CD4-positive, alpha-beta T cell treated with Interleukin-1 beta for 1 hour (primary cell): ENCODE data around the gene RNF4.

Experiments
- DNase-seq, 2 donors: peaks; one replicate each; pipeline ENCODE4 v3.0.0-alpha.2; 2020 to 2022

Gene RNF4

DNA sequence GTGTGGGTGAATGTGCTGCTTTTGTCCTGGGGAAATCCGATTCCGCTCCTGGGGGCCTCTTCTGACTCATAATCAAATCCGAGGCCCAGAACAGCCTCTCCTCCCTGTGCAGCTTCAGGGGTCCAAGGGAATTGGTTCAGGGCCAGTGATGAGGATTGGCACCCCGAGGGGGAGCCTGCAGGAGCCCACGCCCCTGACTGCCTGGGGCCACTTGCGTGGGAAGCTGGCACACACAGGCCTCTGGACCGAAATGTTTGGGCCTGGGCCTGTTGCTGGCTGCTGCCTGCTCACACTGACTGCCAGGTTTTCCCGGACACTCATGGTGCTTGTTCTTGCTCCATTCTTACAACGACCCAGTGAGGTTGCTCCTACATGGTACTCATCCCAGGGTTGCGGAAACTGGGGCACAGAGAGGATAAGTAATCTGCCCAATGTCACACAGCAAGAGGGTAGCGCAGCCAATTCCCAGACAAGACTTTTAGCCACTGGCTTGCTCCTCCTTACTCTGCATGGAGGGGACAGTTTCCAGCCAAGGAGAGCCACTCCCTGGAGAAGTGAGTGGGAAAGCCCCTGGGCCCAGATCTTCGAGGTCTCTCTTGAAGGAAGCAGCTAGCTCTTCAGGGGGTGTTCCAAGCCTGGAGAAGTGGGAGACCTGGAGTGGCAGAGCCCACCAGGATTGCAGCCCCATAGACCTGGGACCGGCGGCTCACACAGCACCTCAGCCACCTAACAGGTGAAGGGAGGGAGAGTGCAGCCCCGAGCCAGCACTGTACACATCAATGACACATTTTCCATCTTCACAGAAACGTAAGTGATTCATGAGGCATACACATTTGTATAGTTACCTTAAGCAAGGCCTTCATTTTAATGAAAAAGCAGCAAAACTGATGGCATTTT, 29.8 kb upstream of the RNF4 start:
- no peak for DNase-seq

DNA sequence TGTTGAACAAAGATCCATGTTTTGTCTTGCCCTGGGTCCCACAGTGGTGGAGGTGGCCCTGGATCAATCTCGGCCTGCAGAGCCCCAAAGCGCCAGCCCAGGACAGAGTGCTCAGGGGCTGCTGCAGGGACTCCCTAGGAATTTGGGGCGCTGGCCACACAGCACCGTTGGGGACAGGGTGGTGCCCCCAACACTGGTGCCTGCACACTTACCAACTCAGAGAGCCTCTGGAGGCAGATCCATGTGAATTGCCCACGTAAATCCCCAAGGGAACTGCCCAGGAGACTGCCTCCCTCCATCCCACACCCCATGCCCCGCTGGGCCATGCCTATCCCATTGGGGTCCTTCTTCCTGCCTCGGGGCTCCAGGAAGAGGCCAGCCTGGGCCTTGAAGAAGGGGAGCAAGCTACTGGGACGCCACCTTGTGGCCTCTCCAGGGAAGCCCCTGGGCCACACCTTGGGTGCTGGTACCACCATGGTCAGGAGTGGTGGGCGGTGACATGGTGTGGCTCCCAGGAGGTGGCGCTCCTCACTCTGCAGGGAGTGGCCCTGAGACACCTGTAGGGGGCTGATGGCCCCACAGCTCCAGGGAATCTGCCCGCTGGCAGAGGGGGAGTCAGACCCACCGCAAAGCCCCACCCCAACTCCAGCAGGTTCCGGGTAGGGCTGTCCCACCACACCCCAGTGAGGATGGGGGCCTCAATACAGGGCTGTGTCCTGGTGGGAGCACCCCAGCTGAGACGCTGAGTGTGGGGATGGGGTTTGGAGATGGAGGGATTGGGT, 27.3 kb upstream of the RNF4 start:
- DNase-seq, result peak; percentile 76 to 77

DNA sequence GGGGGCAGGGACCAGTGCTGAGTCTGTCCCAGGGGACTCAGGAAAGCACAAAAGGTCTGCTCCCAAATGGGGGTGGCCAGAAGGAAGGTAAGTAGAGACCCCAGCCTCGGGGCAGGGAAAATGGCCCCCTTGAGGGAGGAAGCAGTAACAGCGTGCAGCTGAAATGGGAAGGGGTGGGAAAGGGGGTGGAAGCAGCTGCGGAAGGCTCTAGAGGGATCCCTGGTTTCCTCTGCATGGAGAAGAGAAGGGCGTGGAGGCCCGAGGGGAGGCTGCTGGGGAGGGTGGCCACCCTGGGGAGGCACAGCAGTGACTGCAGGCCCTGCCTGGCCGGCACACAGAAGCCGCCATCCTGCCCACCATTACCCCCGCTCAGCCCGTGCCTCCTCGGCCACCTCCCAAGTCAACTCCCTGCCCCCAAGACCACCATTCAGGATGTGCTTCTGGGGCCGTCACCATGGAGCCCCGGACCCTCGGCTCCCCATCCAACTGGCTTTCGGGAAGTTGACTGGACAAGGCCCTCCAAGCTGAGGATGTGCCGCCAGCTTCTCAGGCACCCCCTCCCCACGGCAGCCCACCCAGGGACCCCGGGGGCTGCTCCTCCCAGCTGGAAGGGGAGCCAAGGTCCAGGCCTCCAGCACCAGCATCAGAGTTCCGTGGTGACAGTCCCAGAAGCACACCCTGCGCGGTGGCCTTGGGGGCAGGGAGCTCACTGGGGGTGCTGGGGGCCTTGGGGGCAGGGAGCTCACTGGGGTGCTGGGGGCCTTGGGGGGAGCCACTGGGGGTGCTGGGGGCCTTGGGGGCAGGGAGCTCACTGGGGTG, 26.5 kb upstream of the RNF4 start:
- DNase-seq, result no peak

DNA sequence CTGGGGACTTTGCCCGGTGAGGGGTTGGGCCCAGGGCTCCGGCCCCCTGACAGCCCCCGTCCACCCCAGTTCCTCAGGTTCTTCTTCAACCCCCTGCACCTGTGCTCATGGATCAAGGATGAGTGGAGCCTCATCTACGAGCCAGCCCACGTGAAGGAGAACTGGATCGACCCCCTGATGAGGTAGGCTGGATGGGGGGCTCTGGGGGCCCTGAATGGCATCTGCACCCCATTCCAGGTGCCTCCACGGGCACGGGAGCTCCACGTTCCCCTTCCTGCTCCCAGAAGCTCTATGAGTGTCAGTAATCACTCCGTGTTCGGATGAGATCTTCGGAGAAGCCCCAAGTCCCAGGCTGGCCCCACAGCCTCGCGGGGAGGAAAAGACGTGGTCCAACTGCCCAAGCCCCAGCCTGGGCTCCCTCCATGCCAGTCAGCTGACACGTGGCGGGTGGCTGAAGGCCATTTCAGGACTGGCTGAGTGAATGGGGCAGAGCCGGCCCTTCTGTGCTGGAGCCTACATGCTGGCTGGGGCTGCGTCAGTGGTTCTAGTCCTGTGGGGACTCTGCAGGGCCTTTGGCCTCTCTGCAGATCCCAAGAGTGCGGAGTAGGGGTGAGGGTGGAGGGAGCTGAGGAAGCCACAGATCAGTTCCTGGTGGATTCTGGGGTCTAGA, 25.7 kb upstream of the RNF4 start:
- no peak for DNase-seq

DNA sequence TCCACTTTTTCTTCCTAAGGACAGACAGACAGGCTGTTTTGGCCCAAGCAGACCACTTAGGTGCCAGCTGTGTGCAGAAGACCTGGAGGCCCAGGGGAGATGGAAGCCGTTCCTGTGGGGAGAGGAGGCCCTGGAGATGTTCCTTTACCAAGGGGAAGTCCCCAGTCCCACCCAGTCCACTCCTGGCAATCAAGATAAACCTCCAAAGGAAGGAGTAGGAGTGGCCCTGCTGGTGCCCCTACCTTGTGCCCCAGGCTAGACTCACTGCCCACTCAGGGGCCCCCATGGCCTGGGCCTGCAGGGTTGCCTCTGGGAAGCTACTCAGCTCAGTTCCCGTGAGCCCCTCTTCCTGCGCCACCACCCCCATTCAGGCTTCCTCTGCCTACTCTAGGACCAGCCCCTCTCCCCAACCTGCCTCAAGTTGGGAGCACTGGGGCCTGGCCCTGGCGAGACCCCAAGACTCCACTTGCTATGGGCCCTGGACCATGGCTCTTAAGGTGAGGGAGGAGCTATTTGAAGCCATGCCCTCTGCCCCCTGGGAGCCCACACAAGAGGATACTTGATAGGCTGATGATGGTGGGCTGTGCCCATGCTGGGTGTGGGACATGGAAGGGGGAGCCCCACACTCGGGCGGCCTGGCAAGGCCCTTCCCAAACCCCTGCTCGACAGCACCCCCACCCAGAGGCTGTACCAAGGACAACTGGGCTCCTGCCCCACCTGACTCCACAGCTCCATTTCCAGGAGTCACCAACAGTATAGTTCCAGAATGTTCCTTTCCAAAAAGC, 24.8 kb upstream of the RNF4 start:
- DNase-seq, result no peak

DNA sequence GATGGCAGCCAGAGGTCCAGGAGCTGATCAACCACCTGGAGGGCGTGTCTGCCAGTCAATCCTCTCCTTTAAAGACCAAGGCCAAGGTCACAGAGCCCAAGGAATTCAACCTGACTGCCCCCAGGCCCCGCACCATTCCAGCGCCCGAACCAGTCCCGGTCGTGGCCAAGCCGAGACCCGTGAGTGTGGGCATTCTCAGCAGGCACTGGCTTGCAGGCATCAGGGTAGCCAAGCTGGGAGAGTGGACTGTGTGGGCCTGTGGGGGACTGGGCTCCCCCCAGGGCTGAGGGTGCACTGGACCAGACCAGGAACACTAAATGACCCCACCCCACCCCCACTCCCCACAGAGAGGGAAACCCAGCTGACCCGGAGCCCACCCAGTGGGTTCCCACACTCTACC, 23.8 kb upstream of the RNF4 start:
- no peak for DNase-seq

DNA sequence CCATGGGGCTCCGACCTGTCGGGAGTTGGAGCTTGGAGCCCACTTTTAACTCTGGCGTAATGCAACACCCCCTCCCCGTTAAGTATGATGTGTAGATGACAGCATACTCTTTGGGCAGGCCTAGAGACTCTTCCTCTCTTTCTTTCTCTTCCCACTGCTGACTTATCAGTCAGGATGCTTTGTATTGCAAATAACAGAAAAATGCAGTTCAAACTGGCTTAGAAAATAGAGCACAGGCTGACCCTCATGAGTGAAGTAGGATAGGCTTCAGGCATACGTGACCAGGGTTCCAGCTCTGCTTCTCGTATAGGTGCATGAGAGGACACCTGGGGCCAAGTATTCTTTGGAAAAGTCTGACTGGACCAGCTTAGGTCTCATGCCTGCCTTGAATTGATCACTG, 23.3 kb upstream of the RNF4 start:
- DNase-seq, result no peak

DNA sequence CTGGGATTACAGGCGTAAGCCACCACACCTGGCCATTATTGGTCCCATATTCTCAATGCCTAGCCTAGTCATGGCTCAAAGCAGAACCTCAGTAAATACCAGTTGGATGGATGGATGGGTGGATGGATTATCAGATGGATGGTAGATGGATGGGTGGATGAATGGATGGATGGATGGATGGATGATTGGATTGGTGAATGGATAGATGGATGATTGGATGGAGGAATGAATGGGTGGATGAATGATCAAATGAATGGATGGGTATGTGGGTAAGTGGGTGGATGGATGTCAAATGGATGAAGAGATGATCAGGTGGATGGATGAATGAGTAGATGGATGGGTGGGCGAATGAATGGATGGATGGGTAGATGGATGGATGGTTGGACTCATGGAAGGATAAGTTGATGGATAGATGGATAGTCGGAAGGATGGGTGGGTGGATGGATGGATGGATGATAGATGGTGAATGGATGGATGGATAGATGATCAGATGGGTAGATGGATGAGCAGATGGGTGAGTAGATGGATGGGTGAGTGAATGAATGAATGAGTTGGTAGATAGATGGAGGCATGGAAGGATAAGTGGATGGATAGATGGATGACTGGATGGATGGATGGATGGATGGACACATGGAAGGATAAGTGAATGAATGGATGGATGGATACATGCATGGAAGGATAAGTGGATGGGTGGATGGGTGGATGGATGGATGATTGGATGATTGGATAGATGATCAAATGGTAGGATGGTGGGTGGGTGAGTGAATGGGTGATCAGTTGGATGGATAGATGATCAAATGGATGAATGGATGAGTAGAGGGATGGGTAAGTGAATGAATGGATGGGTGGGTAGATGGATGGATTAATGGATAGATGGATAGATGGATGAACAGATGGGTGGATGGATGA, 22.0 kb upstream of the RNF4 start:
- DNase-seq, result no peak

DNA sequence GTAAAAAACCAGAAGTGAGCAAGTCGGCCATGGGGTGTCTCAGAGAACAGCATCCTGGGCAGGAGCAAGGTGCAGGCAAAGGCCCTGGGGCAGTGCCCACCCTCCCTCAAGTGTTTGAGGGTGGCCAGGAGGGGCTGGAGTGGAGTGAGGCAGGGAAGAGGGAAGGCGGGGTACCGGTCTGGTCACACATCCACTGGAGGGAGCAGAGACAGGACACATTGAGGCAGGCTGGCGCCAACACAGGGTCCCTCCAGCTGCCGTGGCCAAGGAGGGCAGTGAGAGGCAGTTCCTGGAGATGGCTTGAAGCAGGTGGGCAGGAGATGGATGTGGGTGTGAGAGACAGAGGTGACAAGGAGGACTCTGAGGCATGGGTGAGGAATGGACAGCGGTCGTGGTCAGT, 20.3 kb upstream of the RNF4 start:
- DNase-seq, result no peak

DNA sequence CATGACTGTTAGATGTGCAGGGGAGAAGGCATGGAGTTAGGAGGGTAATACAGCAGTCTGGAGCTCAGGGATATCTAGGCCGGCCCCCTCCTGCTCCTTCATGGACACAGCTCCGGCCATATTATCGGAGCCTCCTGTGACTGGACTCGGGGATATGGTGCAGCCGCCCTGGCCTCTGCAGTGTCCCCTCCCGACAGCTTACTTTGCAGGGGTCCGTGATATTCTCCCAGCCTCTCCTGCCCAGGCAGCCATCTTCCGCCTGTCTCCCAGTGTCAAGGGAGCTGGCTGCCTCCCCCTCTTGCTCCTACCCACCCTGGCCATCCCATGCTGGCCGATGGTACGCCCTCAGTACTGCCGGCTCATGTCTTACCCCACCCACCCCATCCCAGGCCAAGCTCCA, 19.9 kb upstream of the RNF4 start:
- DNase-seq, result no peak

DNA sequence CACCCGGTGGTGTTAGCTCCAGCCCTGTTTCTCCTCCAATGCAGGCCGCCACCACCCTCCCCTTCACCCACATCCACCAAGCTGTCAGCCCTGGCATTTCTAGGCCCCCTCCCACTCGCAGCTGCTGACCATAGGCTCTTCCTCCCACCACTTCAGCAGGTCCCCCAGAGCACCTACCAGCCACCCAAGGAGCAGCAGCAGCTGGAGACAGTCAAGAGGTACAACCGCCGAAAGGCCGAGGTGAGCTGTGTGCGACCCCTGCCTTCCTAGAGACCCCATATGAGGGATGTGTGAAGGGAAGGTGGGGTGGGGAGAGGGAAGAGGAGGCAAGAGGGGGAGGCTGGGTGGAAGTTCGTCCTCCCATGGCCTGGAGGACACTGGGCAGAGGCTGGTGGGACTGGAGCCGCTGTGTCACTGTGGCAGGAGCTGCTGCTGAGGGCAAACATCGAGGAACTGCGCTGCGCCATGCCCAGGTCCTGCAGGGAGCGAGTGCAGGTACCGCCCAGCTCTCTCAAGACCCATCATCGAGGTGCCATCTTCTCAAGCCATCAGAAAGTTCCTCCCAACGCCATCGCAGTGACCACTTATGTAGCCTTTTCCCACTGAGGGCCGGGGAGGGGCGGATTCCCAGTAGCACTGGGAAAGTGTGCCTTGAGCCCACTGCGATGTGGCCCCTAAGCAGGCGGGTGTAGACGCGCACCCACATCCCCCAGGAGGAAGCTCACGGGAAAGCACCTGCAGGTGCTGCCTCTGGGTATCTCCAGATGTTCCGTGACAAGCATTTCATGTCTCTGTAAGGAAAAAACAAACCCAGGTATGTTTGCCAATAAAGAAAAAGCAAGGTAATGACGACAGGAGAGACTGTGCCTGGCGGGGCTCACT, 19.2 kb upstream of the RNF4 start:
- no peak for DNase-seq

DNA sequence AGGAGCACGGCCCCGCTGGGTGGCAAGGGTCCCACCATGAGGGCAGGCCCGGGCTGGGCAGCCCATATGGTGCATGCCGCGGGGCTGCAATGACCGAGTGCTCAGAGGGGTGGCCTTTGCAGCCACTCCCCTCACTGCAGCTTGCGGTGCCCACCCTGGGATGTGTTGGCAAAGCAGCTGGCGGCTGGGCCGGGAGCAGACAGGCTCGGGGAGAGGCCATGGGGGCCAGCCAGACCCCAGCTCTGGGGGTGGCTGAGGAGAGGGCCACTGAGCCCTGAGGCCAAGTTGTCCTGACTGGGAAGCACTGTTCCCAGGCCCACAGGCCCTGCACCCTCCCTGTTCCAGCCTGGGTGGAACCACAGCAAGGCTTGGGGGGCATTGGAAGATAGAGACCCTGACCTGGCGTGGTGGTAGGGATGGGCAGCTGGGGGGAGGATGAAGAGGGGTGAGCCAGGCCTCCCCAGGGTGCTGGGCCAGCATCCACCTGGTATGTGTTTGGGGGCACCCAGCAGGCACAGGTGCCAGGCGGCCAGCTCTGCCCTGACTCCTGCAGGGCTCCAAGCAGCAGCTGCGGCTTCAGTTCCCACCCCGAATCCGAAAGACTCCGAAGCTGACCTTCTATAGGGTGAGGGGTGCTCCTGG, 18.4 kb upstream of the RNF4 start:
- DNase-seq, result no peak

DNA sequence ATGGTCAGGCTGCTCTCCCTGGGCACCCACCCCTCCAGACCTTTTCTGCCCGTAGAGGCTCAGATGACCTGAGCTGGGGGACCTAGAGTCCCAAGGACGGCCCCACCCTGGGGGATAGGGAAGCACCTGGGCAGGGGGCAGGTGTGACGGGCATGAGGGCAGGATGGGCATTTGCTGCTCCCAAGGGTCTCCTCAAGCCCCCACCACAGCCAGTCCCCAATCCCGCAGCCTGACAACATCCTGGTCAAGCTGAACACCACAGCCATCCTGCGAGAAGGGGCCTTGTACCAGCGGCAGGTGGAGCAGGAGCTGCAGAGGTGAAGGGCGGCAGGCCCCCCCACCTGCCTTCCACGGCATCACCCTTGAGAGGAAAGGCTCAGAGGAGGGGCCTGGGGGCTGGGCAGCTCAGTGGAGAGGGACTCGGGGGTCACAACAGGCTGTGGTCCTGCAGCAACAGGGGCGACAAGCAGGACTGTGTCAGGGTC, 17.8 kb upstream of the RNF4 start:
- no peak for DNase-seq

DNA sequence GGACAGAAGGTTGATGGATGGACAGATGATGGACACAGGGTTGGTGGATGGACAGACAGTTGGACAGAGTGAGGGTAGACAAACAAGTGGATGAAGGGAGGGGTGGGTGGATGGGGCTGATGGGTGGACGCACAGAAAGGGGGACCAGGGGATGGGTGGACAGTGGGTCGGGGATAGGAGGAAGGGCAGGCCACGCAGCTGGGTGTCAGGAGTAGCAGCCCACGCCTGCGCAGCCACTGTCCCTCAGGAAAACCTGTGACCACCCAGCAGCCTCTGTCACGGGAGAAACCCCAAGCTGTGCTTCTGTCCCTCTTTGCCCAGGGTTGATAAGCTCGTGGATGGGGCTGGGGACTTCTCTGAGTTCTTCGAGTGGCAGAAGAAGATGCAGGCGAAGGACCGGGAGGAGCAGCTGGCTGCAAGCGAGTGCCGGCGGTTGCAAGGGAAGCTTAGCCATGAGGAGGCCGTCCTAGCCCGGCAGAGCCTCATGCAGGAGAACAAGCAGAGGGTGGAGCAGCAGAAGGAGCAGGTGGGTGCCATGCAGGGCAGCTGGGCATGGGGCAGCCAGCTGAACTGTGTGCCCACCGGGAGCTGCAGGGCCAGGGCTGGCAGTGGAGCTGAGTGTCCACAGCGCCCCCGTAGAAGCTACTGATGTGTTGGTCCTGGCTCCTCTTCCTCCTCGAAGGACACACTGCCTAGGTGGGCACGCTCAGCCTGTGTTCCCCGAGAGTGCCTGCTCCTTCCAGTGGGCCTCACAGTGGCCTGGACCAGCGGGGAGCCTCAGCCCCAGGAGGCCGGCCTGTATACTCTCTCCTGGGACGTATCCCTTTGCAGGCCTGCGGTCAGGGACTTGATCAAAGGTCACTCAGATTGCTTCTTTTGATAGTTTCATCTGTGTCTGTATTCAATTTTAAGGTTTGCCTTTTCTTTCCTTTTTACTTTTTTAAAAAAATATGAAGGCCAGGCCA, 16.8 kb upstream of the RNF4 start:
- DNase-seq, result no peak

DNA sequence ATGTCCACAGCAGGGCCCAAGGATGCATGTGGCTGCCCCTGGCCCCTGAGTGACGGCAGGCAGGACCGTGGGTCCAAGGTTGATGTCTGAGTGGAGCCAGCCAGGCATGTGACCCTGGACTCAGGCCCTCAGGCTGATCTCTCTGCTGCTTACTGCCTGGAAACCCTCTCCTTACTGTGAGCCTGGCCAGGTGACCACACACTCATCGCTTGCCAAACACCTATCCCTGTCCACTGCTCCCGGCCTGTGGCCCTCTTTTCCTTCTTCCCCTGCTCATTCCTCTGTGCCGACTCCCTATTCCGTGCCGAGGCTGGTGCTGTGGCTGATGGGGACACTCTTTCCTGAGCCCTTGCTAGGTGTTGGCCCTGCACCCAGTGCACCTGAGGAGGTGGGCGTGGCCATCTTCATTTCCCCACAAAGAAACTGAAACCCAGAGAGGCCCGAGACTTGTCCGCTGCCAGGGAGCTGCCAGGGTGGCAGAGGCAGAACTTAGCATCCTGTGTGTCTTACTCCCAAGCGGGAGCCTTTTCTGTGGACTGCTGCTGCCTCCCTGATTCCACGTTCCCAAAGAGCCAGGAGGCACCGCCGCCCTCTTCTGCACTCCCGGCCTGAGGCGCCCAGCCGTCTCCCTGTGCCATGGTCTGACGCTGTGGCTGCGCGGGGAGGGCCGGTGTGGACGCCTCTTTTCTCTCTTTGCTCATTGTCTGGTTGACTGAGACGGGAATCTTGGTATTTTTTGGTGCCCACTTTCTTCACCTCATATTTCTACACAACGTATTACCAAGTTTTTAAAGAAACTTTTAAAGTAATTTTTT, 11.2 kb upstream of the RNF4 start:
- no peak for DNase-seq

DNA sequence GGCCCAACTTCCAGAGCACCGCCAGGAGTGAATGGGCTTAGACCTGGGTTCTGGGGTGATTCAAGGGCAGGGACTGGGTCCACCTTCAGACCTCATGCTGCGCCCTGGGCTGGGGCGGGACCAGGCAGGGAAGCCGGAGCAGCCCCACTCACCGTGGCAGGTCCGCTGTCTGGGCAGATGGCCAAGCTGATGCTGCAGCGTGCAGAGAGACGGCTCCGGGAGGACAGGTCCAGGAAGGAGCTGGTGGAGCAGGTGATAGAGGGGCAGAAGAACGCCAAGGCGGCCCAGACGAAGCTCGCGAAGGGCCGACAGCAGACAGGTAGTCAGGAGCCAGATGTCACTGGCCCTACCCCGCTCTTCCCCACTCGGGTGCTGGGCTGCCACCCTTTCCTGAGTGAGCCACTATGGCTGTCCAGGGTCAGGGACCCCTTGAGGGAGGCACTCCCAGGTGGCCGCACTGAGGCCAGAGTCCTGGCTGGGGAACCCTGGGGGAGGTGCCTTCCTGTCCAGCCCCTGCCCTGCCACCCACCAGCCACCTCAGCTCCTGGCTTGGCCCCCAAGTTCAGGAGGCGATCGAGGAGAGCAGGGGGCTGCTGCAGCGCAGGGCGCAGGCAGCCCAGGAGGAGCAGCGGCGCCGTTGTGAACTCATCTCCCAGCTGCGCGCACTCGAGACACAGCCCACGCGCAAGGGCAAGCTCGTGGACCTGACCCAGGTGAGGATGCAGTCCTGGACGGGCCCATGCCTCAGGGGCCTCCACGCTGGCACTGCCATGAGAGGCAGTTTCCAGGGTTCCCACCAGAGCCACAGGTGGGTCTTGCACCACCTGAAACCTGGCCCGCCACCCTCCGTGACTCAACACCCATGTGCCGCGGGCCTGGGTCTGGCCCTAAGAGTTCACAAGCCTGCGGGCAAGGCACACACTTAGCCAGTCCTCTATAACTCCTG, 10.1 kb upstream of the RNF4 start:
- DNase-seq, result no peak
